Measurements from ENCODE around the gene ZNRF1. TPM values are rescaled to one million over a fixed set of nuclear protein-coding genes. Genes with fewer than 3 reads are reported as not detected.
A peak's percentile ranks its signal among the peaks of the same experiment; 100 is the strongest.

Gene ZNRF1
- total and polyA plus RNA-seq, 2 of the 13 experiments (the other 11 are each of a cell fraction or from before 2014, with no cell fraction given), result 43.9 to 58.7 TPM

DNA sequence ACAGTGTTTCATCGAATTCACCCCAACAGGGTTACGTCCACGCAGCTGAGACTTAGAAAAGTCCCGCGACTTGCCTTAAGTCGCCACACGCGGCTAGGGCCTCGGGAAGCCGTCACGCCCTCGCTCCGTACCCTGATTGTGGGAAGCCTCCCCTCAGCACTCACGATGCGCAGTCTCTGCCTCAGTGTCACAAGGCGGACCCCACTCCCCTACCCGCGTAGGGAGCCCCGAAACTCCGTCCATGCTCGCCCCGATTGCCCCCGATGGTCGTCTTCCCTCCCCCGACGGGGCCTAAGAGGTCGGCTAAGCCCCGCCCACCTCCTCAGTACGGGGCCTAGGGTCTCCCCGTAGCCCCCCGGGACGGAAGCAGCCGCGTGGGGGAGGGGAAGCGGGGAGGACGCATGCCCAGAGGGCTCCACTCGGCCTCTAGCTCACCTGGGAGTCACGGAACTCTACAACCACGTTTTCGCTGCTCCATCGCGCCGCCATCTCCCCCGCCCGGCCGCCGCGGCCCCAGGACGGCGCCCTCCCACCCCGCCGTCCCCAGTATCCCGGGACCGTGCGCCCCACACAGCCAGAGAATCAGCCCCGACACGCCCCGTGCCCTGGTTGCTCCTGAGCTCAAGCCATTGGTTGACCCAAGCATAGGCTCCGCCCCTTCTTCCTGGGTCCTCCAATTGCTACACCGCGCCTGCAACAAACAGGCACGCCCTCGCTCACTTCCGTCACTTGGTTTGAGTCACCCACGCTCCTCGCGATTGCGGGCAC is 14.1 kb upstream of the ZNRF1 start, which contains the start of gene WDR59 (continued):
- TF ChIP-seq TFDP1 (CRISPR knock-in tag; IDR thresholded peaks at IDR 0.05; ENCODE audit: borderline replicate concordance), result no peak; the same call in 1 of the 2 replicates
- 0 out of 2 replicates have a peak, but pooled peaks have one; percentile 12 for TF ChIP-seq SIX4 (CRISPR knock-in tag; IDR thresholded peaks at IDR 0.05)
- TF ChIP-seq NFKBIZ (CRISPR knock-in tag; IDR thresholded peaks at IDR 0.05), result peak; percentile 58; the same call in 1 of the 2 replicates
- TF ChIP-seq ZNF567 (CRISPR knock-in tag; IDR thresholded peaks at IDR 0.05; ENCODE audit: borderline replicate concordance), result no peak; the same call in 1 of the 2 replicates
- TF ChIP-seq, protein P1, sequence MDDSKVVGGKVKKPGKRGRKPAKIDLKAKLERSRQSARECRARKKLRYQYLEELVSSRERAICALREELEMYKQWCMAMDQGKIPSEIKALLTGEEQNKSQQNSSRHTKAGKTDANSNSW (CRISPR knock-in tag; IDR thresholded peaks at IDR 0.05; ENCODE audit: borderline replicate concordance), result peak; percentile 47; the same call in 1 of the 2 replicates
- peak; percentile 56 for TF ChIP-seq ZNF782 (CRISPR knock-in tag; IDR thresholded peaks at IDR 0.05; ENCODE audit: borderline replicate concordance)
- peak; percentile 52; the same call in 1 of the 2 replicates for TF ChIP-seq MEF2D (CRISPR knock-in tag; IDR thresholded peaks at IDR 0.05)
- TF ChIP-seq ZNF775 (CRISPR knock-in tag; IDR thresholded peaks at IDR 0.05; ENCODE audit: borderline replicate concordance), result 0 out of 2 replicates have a peak, but pooled peaks have one; percentile 45
- TF ChIP-seq FOXK1 (CRISPR knock-in tag; IDR thresholded peaks at IDR 0.05; ENCODE audit: borderline replicate concordance, low read depth), result peak; percentile 91
- TF ChIP-seq FUBP1 (CRISPR knock-in tag; IDR thresholded peaks at IDR 0.05; ENCODE audit: borderline replicate concordance), result no peak
- TF ChIP-seq DRAP1 (CRISPR knock-in tag; IDR thresholded peaks at IDR 0.05), result peak; percentile 88
- peak; percentile 93 for TF ChIP-seq ZNF142 (CRISPR knock-in tag; IDR thresholded peaks at IDR 0.05)
- TF ChIP-seq SRSF4 (IDR thresholded peaks at IDR 0.05; ENCODE audit: low read depth, low read length, poor library complexity, severe bottlenecking), result no peak
- peak; percentile 60; the same call in 1 of the 2 replicates for TF ChIP-seq ZMYM4 (CRISPR knock-in tag; IDR thresholded peaks at IDR 0.05)
- TF ChIP-seq, protein P2, sequence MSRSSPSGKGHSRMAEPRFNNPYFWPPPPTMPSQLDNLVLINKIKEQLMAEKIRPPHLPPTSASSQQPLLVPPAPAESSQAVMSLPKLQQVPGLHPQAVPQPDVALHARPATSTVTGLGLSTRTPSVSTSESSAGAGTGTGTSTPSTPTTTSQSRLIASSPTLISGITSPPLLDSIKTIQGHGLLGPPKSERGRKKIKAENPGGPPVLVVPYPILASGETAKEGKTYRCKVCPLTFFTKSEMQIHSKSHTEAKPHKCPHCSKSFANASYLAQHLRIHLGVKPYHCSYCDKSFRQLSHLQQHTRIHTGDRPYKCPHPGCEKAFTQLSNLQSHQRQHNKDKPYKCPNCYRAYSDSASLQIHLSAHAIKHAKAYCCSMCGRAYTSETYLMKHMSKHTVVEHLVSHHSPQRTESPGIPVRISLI (CRISPR knock-in tag; IDR thresholded peaks at IDR 0.05; ENCODE audit: borderline replicate concordance), result peak; percentile 25; the same call in 1 of the 2 replicates
- TF ChIP-seq TCF7 (IDR thresholded peaks at IDR 0.05; ENCODE audit: low read depth), result no peak

Measured in HepG2 (cell line).